Measurements from ENCODE around the gene ATP6V0D1.
A peak's percentile ranks its signal among the peaks of the same experiment; 100 is the strongest.

Gene ATP6V0D1

GRCh38 chr16:67393111-67393787, 87.7 kb downstream of the ATP6V0D1 start, which contains the start of gene TPPP3:
Gene TPPP3 (minus strand): TSS chr16:67393498. CDS start chr16:67391111, 2,387 bp downstream.
- Histone ChIP-seq H3K27me3 (ENCODE audit: insufficient read depth, insufficient read length) (peaks cover 45% of the 10 kb centered on the region), H3K9ac (ENCODE audit: insufficient read length, low read depth) (peak within 1 kb of the TSS; percentile 82), H3K36me3 (ENCODE audit: insufficient read depth, insufficient read length, low read length) (no peaks in the 10 kb centered on the region), H3K9me3 (ENCODE audit: insufficient read depth, low read length) (no peaks in the 10 kb centered on the region), H3K4me3 (ENCODE audit: insufficient read length, low read depth) (peak within 1 kb of the TSS; percentile 54), H3K4me1 (ENCODE audit: insufficient read depth, insufficient read length) (peaks cover 36% of the 10 kb centered on the region)
- peak; percentile 66 for DNase-seq (ENCODE audit: low read depth, low spot score)
- no peak for TF ChIP-seq YY1 (IDR thresholded peaks at IDR 0.05; ENCODE audit: insufficient read depth, insufficient read length)
- TF ChIP-seq SUZ12 (IDR thresholded peaks at IDR 0.05; ENCODE audit: extremely low read depth, insufficient read depth, insufficient read length): no peak
- no peak for TF ChIP-seq ZNF274 (IDR thresholded peaks at IDR 0.05; ENCODE audit: low read depth, low read length)

- Histone ChIP-seq H3K9me3 (ENCODE audit: insufficient read depth, low read length) (no peaks in the 10 kb centered on the region), H3K9ac (ENCODE audit: insufficient read length, low read depth) (peak overlapping the region; percentile 82), H3K4me3 (ENCODE audit: insufficient read length, low read depth) (peak overlapping the region; percentile 54), H3K36me3 (ENCODE audit: insufficient read depth, insufficient read length, low read length) (no peaks in the 10 kb centered on the region), H3K4me1 (ENCODE audit: insufficient read depth, insufficient read length) (peaks cover 34% of the 10 kb centered on the region), H3K27me3 (ENCODE audit: insufficient read depth, insufficient read length) (peaks cover 44% of the 10 kb centered on the region)
- no peak for DNase-seq (ENCODE audit: low read depth, low spot score)
- TF ChIP-seq ZNF274 (IDR thresholded peaks at IDR 0.05; ENCODE audit: low read depth, low read length): no peak
Measured at GRCh38 chr16:67392301-67393059, 88.5 kb downstream of the ATP6V0D1 start.

GRCh38 chr16:67391424-67392300, 89.3 kb downstream of the ATP6V0D1 start:
- no peak for DNase-seq (ENCODE audit: low read depth, low spot score)

GRCh38 chr16:67390816-67391423, 90.0 kb downstream of the ATP6V0D1 start:
- Histone ChIP-seq H3K9ac (ENCODE audit: insufficient read length, low read depth) (no peak overlapping the region), H3K27me3 (ENCODE audit: insufficient read depth, insufficient read length) (peaks cover 44% of the 10 kb centered on the region), H3K9me3 (ENCODE audit: insufficient read depth, low read length) (no peaks in the 10 kb centered on the region), H3K4me1 (ENCODE audit: insufficient read depth, insufficient read length) (peaks cover 23% of the 10 kb centered on the region), H3K36me3 (ENCODE audit: insufficient read depth, insufficient read length, low read length) (no peaks in the 10 kb centered on the region), H3K4me3 (ENCODE audit: insufficient read length, low read depth) (no peak overlapping the region)
- no peak for TF ChIP-seq SUZ12 (IDR thresholded peaks at IDR 0.05; ENCODE audit: extremely low read depth, insufficient read depth, insufficient read length)
- TF ChIP-seq ZNF274 (IDR thresholded peaks at IDR 0.05; ENCODE audit: low read depth, low read length): no peak
- no peak for TF ChIP-seq YY1 (IDR thresholded peaks at IDR 0.05; ENCODE audit: insufficient read depth, insufficient read length)
- DNase-seq (ENCODE audit: low read depth, low spot score): no peak

More at GRCh38 chr16:67391424-67392300, 89.3 kb downstream of the ATP6V0D1 start:
- no peaks in the 10 kb centered on the region for H3K9me3 ChIP-seq (ENCODE audit: insufficient read depth, low read length)
- TF ChIP-seq SUZ12 (IDR thresholded peaks at IDR 0.05; ENCODE audit: extremely low read depth, insufficient read depth, insufficient read length): no peak
- H3K4me3 ChIP-seq (ENCODE audit: insufficient read length, low read depth): no peak overlapping the region
- H3K36me3 ChIP-seq (ENCODE audit: insufficient read depth, insufficient read length, low read length): no peaks in the 10 kb centered on the region
- peaks cover 26% of the 10 kb centered on the region for H3K4me1 ChIP-seq (ENCODE audit: insufficient read depth, insufficient read length)
- H3K27me3 ChIP-seq (ENCODE audit: insufficient read depth, insufficient read length): peaks cover 44% of the 10 kb centered on the region
- peak overlapping the region; percentile 22 for H3K9ac ChIP-seq (ENCODE audit: insufficient read length, low read depth)

- Histone ChIP-seq H3K9ac (ENCODE audit: insufficient read length, low read depth) (no peak overlapping the region), H3K4me3 (ENCODE audit: insufficient read length, low read depth) (no peak overlapping the region), H3K27me3 (ENCODE audit: insufficient read depth, insufficient read length) (peaks cover 39% of the 10 kb centered on the region), H3K36me3 (ENCODE audit: insufficient read depth, insufficient read length, low read length) (no peaks in the 10 kb centered on the region), H3K9me3 (ENCODE audit: insufficient read depth, low read length) (no peaks in the 10 kb centered on the region), H3K4me1 (ENCODE audit: insufficient read depth, insufficient read length) (peaks cover 15% of the 10 kb centered on the region)
- TF ChIP-seq YY1 (IDR thresholded peaks at IDR 0.05; ENCODE audit: insufficient read depth, insufficient read length) (no peak), SUZ12 (IDR thresholded peaks at IDR 0.05; ENCODE audit: extremely low read depth, insufficient read depth, insufficient read length) (no peak), ZNF274 (IDR thresholded peaks at IDR 0.05; ENCODE audit: low read depth, low read length) (no peak)
- no peak for DNase-seq (ENCODE audit: low read depth, low spot score)
Measured at GRCh38 chr16:67389911-67390815, 90.8 kb downstream of the ATP6V0D1 start.

- Histone ChIP-seq H3K4me1 (ENCODE audit: insufficient read depth, insufficient read length) (peaks cover 7% of the 10 kb centered on the region), H3K36me3 (ENCODE audit: insufficient read depth, insufficient read length, low read length) (no peaks in the 10 kb centered on the region), H3K9ac (ENCODE audit: insufficient read length, low read depth) (no peak overlapping the region), H3K4me3 (ENCODE audit: insufficient read length, low read depth) (no peak overlapping the region), H3K9me3 (ENCODE audit: insufficient read depth, low read length) (no peaks in the 10 kb centered on the region), H3K27me3 (ENCODE audit: insufficient read depth, insufficient read length) (peaks cover 25% of the 10 kb centered on the region)
- no peak for TF ChIP-seq SUZ12 (IDR thresholded peaks at IDR 0.05; ENCODE audit: extremely low read depth, insufficient read depth, insufficient read length)
- TF ChIP-seq YY1 (IDR thresholded peaks at IDR 0.05; ENCODE audit: insufficient read depth, insufficient read length): no peak
- no peak for TF ChIP-seq ZNF274 (IDR thresholded peaks at IDR 0.05; ENCODE audit: low read depth, low read length)
- no peak for DNase-seq (ENCODE audit: low read depth, low spot score)
Measured at GRCh38 chr16:67388591-67388990, 92.4 kb downstream of the ATP6V0D1 start.

All from NT2/D1 (cell line).